ENCODE results near the gene RAB6A.

DNA sequence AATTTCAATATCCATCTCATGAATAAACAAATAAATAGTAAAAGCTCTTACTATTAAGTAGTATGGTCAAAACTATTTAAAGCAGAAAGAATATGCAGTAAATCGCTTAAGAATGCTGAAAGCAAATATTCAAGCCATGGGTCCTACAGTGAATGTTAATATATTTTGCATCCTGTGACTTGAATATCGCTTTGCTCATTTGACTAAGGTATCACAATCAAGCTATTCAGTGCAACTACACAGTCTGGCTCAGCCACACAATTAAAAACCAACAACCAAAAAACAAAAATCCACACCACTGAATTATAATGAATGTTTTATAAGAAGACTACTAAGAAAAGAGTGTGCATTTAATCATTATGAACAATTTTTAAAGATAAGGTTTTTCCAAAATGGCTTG lies 45.3 kb downstream of the RAB6A start:
- TF ChIP-seq, protein P1, sequence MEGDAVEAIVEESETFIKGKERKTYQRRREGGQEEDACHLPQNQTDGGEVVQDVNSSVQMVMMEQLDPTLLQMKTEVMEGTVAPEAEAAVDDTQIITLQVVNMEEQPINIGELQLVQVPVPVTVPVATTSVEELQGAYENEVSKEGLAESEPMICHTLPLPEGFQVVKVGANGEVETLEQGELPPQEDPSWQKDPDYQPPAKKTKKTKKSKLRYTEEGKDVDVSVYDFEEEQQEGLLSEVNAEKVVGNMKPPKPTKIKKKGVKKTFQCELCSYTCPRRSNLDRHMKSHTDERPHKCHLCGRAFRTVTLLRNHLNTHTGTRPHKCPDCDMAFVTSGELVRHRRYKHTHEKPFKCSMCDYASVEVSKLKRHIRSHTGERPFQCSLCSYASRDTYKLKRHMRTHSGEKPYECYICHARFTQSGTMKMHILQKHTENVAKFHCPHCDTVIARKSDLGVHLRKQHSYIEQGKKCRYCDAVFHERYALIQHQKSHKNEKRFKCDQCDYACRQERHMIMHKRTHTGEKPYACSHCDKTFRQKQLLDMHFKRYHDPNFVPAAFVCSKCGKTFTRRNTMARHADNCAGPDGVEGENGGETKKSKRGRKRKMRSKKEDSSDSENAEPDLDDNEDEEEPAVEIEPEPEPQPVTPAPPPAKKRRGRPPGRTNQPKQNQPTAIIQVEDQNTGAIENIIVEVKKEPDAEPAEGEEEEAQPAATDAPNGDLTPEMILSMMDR (IDR thresholded peaks at IDR 0.05; ENCODE audit: low read length) = no peak
- TF ChIP-seq EZH2 (optimal IDR thresholded peaks at IDR 0.05; ENCODE audit: low read depth, low read length) (no peak), EZH2phosphoT487 (IDR thresholded peaks at IDR 0.05; ENCODE audit: low read length) (no peak)

All from MM.1S (cell line).